K562 (cell line): ENCODE results near the gene CDC37. TPM values are rescaled to one million over a fixed set of nuclear protein-coding genes. Genes with fewer than 3 reads are reported as not detected.

Experiments used
- BDP1 ChIP-seq: IDR thresholded peaks from 3 replicates; pipeline ENCODE4 v1.6.1; 2011; ENCODE audit not compliant: insufficient read length, insufficient read depth
- BMI1 ChIP-seq: fragments of 150-350 bp; IDR thresholded peaks from 2 replicates; pipeline ENCODE4 v1.6.1; 2014; ENCODE audit warnings: low read length
- CBX8 ChIP-seq: fragments of 200-600 bp; sonication (generic); IDR thresholded peaks from 2 replicates; pipeline ENCODE4 v1.6.1; 2012; ENCODE audit warnings: borderline replicate concordance, mixed run types, low read depth, mild to moderate bottlenecking, moderate library complexity, mixed read lengths, low read length, control low read depth, inconsistent platforms; ENCODE audit not compliant: poor library complexity, severe bottlenecking; ENCODE audit errors: extremely low read depth
- MYNN ChIP-seq, 2 experiments: sonication (generic); formaldehyde crosslinking in 1 of 2; IDR thresholded peaks; 2 replicates each; pipeline versions ENCODE4 v1.5.0 to v1.6.1; 2016 to 2020; ENCODE audit warnings: antibody characterized with exemption in 1 of 2, missing genetic modification reagents in 1 of 2
- NR2C2 ChIP-seq, 2 experiments: fragments of 200-800 bp in 1 of 2; sonication (Bioruptor generic) in 1 of 2; sonication (generic) in 1 of 2; formaldehyde crosslinking in 1 of 2; IDR thresholded peaks; 2 replicates each; pipeline versions ENCODE4 v1.6.1 to v1.8.0; 2016 to 2022; ENCODE audit warnings: mild to moderate bottlenecking in 1 of 2, missing compliant biosample characterization in 1 of 2, missing genetic modification characterization in 1 of 2, missing genetic modification reagents in 1 of 2
- OTX1 ChIP-seq: fragments of 450-650 bp; formaldehyde crosslinking; IDR thresholded peaks from 2 replicates; pipeline ENCODE4 v1.4.0; 2022; ENCODE audit warnings: mild to moderate bottlenecking
- POLR2AphosphoS5 ChIP-seq: IDR thresholded peaks from 2 replicates; pipeline ENCODE4 v1.6.1; 2011; ENCODE audit warnings: mild to moderate bottlenecking, low read depth, low read length, moderate library complexity; ENCODE audit not compliant: control insufficient read depth, insufficient read depth
- RB1 ChIP-seq: fragments of 450-650 bp; IDR thresholded peaks from 2 replicates; pipeline ENCODE4 v1.6.1; 2017; ENCODE audit warnings: low read depth, mild to moderate bottlenecking
- SIN3A ChIP-seq, 2 experiments: fragments of 150-350 bp in 1 of 2; IDR thresholded peaks; 2 replicates each; pipeline ENCODE4 v1.6.1; 2011 to 2016; ENCODE audit warnings: borderline replicate concordance in 2 of 2, low read depth in 2 of 2, low read length in 2 of 2, mild to moderate bottlenecking in 2 of 2, moderate library complexity in 2 of 2; ENCODE audit not compliant: control insufficient read depth in 1 of 2
- TBP ChIP-seq: optimal IDR thresholded peaks from 2 replicates; pipeline ENCODE3; 2011; ENCODE audit warnings: low read depth, low read length, improper control_type of control experiment
- ZNF561 ChIP-seq: fragments of 450-650 bp; formaldehyde crosslinking; conservative IDR thresholded peaks from 2 replicates; pipeline ENCODE4 v1.4.0; 2020; ENCODE audit warnings: mild to moderate bottlenecking, moderate library complexity
- polyA plus RNA-seq, 8 experiments: library from polyadenylated mRNA; depleted of rRNA in 4 of 8; stranded (reverse) in 5 of 8; unstranded in 3 of 8; fragments of >200 nt; fragmentation: Nextera tagmentation in 2 of 8; fragmentation: Illumina TruSeq in 1 of 8; extraction: Ambion mirVana in 2 of 8; extraction: Trizol in 1 of 8; gene quantifications; 2 replicates each; pipeline versions ENCODE4 v1.2.1 to v1.2.3, GENCODE V29; 2011 to 2014; ENCODE audit warnings: inconsistent platforms in 1 of 8, missing spikeins in 1 of 8
- total RNA-seq, 7 experiments: library from RNA; depleted of rRNA in 6 of 7; stranded (reverse); fragments of >200 nt in 6 of 7; fragmentation: Illumina TruSeq in 2 of 7; extraction: Trizol in 2 of 7; gene quantifications; 2 replicates each; pipeline versions ENCODE4 v1.2.1 to v1.2.3, GENCODE V29; 2011 to 2021; ENCODE audit warnings: low replicate concordance in 1 of 7
- TF ChIP-seq, protein P1 (sequence below), 2 experiments: fragments of 150-350 bp in 1 of 2; IDR thresholded peaks; 2 replicates each; pipeline ENCODE4 v1.6.1; 2012 to 2016; ENCODE audit warnings: low read depth in 2 of 2, low read length in 2 of 2, mild to moderate bottlenecking in 1 of 2, moderate library complexity in 1 of 2
- TF ChIP-seq, protein P2 (sequence below), 2 experiments: fragments of 450-650 bp; formaldehyde crosslinking in 1 of 2; IDR thresholded peaks; 2 replicates each; pipeline versions ENCODE4 v1.4.0 to v1.6.1; 2014 to 2020; ENCODE audit warnings: mild to moderate bottlenecking in 2 of 2, borderline replicate concordance in 1 of 2, low read depth in 1 of 2

The CDC37 gene
- total and polyA plus RNA-seq, 9 of the 15 experiments (the other 6 are each of a cell fraction or from before 2014, with no cell fraction given), result 6.6 to 538 (median 227) TPM

DNA sequence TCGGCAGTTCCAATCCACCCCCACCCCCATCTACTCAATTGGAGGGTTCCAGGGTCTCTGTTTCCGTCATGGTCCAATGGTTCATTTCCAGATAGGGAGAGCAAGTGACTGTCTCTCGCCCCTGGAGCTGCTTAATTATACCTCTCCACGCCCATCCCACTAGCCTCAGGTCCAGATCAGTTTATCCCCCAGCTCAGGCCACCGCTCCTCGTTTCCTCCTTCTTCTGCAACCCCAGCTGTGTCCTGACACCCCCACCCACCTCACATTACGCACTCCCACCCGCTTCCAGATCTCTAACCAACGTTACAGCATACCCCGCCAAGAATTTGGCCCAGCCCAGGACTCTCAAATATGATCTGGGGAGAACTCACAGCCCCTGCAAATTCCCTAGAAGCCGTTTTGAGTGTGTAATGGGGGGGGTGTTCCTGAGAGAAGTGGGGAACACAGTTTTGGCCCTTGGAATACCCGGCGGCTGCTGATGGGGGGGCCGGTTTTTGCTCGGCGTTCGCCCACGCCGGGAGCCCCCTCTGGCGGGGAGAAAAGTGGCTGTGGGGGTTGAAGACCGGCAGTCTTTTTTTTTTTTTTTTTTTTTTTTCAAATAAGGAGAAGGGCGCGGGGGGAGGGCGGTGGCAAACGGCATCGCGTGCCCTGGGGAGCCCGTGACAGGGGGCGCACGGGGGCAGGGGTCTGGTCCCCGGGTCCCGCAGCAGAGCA is 15.3 kb upstream of the CDC37 start (continued):
- TF ChIP-seq POLR2AphosphoS5, result peak; percentile 16; the same call in 1 of the 2 replicates
- TF ChIP-seq ZNF561, result no peak
- no peak for TF ChIP-seq BDP1
- TF ChIP-seq SIN3A (IDR thresholded peaks at IDR 0.05; ENCODE audit: borderline replicate concordance in 2 of 2, control insufficient read depth in 1 of 2, low read depth in 2 of 2, low read length in 2 of 2), result 0 out of 4 replicates have a peak, but pooled peaks of 1 of the 2 experiments have one; percentile 41
- TF ChIP-seq OTX1 (CRISPR knock-in tag), result no peak
- 0 out of 2 replicates have a peak, but pooled peaks have one; percentile 5 for TF ChIP-seq RB1
- peak; percentile 43; the same call in 1 of the 2 replicates for TF ChIP-seq MYNN (IDR thresholded peaks at IDR 0.05)
- TF ChIP-seq MYNN (CRISPR knock-in tag; IDR thresholded peaks at IDR 0.05), result no peak
- peak; percentile 16 for TF ChIP-seq TBP
- TF ChIP-seq, protein P1, sequence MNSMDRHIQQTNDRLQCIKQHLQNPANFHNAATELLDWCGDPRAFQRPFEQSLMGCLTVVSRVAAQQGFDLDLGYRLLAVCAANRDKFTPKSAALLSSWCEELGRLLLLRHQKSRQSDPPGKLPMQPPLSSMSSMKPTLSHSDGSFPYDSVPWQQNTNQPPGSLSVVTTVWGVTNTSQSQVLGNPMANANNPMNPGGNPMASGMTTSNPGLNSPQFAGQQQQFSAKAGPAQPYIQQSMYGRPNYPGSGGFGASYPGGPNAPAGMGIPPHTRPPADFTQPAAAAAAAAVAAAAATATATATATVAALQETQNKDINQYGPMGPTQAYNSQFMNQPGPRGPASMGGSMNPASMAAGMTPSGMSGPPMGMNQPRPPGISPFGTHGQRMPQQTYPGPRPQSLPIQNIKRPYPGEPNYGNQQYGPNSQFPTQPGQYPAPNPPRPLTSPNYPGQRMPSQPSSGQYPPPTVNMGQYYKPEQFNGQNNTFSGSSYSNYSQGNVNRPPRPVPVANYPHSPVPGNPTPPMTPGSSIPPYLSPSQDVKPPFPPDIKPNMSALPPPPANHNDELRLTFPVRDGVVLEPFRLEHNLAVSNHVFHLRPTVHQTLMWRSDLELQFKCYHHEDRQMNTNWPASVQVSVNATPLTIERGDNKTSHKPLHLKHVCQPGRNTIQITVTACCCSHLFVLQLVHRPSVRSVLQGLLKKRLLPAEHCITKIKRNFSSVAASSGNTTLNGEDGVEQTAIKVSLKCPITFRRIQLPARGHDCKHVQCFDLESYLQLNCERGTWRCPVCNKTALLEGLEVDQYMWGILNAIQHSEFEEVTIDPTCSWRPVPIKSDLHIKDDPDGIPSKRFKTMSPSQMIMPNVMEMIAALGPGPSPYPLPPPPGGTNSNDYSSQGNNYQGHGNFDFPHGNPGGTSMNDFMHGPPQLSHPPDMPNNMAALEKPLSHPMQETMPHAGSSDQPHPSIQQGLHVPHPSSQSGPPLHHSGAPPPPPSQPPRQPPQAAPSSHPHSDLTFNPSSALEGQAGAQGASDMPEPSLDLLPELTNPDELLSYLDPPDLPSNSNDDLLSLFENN (IDR thresholded peaks at IDR 0.05; ENCODE audit: low read depth in 2 of 2, low read length in 2 of 2), result no peak
- TF ChIP-seq, protein P2, sequence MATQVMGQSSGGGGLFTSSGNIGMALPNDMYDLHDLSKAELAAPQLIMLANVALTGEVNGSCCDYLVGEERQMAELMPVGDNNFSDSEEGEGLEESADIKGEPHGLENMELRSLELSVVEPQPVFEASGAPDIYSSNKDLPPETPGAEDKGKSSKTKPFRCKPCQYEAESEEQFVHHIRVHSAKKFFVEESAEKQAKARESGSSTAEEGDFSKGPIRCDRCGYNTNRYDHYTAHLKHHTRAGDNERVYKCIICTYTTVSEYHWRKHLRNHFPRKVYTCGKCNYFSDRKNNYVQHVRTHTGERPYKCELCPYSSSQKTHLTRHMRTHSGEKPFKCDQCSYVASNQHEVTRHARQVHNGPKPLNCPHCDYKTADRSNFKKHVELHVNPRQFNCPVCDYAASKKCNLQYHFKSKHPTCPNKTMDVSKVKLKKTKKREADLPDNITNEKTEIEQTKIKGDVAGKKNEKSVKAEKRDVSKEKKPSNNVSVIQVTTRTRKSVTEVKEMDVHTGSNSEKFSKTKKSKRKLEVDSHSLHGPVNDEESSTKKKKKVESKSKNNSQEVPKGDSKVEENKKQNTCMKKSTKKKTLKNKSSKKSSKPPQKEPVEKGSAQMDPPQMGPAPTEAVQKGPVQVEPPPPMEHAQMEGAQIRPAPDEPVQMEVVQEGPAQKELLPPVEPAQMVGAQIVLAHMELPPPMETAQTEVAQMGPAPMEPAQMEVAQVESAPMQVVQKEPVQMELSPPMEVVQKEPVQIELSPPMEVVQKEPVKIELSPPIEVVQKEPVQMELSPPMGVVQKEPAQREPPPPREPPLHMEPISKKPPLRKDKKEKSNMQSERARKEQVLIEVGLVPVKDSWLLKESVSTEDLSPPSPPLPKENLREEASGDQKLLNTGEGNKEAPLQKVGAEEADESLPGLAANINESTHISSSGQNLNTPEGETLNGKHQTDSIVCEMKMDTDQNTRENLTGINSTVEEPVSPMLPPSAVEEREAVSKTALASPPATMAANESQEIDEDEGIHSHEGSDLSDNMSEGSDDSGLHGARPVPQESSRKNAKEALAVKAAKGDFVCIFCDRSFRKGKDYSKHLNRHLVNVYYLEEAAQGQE (IDR thresholded peaks at IDR 0.05; ENCODE audit: borderline replicate concordance), result no peak
- TF ChIP-seq, protein P2 (CRISPR knock-in tag; IDR thresholded peaks at IDR 0.05; ENCODE audit: low read depth), result no peak
- no peak for TF ChIP-seq NR2C2 (CRISPR knock-in tag; IDR thresholded peaks at IDR 0.05)
- no peak for TF ChIP-seq NR2C2 (tag; IDR thresholded peaks at IDR 0.05)
- TF ChIP-seq BMI1, result no peak
- TF ChIP-seq CBX8, result no peak
